Mammary epithelial cell (primary cell): Measurements from ENCODE around the gene COL24A1.

Source experiments
- CTCF ChIP-seq, 2 donors: IDR thresholded peaks in 1 of 2; conservative IDR thresholded peaks in 1 of 2; 2 replicates each; pipeline ENCODE4 v1.5.1; 2011 to 2012; ENCODE audit warnings: inconsistent platforms in 2 of 2, low read length in 2 of 2, mild to moderate bottlenecking in 2 of 2, control low read depth in 1 of 2, low read depth in 1 of 2; ENCODE audit not compliant: insufficient read depth in 1 of 2; ENCODE audit errors: extremely low read depth in 1 of 2
- EZH2 ChIP-seq: IDR thresholded peaks from 2 replicates; pipeline ENCODE4 v1.6.1; 2012; ENCODE audit warnings: low read length, inconsistent platforms, borderline replicate concordance

GRCh38 chr1:85798419-85798818 lies 358.2 kb downstream of the COL24A1 start:
- TF ChIP-seq CTCF (conservative IDR thresholded peaks at IDR 0.05 in 1 of 2, IDR thresholded peaks at IDR 0.05 in 1 of 2; ENCODE audit: extremely low read depth in 1 of 2, insufficient read depth in 1 of 2, low read depth in 1 of 2, low read length in 2 of 2) = no peak
- TF ChIP-seq EZH2 = no peak
